ENCODE data around the gene USP17L11. TPM values are rescaled to one million over a fixed set of nuclear protein-coding genes. Genes with fewer than 3 reads are reported as not detected.
"Not testable (repeated sequence)": the region's sequence is repeated elsewhere in the genome, so short reads cannot be mapped to it uniquely, and the experiment has no call there.

USP17L11 gene
- total and polyA plus RNA-seq, 7 donors: not detected

DNA sequence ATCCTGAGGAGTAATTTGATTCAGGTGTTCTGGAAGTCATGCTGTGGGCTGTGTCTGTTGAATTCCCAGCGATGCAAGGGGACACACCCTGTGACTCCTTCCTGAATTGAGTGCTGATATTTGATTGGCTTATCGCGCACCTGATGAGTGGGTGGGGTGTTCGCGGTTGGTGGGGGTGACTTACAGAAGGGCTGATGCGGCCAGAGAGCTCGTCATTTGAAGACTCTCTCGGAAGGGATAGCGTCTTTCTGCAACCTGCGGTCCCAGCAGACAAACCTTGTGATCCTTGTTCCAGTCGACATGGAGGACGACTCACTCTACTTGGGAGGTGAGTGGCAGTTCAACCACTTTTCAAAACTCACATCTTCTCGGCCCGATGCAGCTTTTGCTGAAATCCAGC is 28.4 kb downstream of the USP17L11 start, which contains the start of gene USP17L17:
Gene USP17L17 (plus strand): TSS at position 301 of the 400 bp plus-strand sequence. CDS start 0 bp downstream, at position 301.
- H3K4me1 ChIP-seq; H3K27me3 ChIP-seq (ENCODE audit: insufficient read depth in 3 of 3, low read length in 2 of 3); ATAC-seq; H3K27ac ChIP-seq; H3K4me3 ChIP-seq; intact Hi-C loops (cut with DNase I); DNase-seq; H3K9me3 ChIP-seq; H3K36me3 ChIP-seq (ENCODE audit: insufficient read depth in 1 of 2, low read depth in 1 of 2): not testable (repeated sequence)
- WGBS, 3 donors: 86 to 94% (median 87%) methylated on average over 5 of the region's 14 CpGs

DNA sequence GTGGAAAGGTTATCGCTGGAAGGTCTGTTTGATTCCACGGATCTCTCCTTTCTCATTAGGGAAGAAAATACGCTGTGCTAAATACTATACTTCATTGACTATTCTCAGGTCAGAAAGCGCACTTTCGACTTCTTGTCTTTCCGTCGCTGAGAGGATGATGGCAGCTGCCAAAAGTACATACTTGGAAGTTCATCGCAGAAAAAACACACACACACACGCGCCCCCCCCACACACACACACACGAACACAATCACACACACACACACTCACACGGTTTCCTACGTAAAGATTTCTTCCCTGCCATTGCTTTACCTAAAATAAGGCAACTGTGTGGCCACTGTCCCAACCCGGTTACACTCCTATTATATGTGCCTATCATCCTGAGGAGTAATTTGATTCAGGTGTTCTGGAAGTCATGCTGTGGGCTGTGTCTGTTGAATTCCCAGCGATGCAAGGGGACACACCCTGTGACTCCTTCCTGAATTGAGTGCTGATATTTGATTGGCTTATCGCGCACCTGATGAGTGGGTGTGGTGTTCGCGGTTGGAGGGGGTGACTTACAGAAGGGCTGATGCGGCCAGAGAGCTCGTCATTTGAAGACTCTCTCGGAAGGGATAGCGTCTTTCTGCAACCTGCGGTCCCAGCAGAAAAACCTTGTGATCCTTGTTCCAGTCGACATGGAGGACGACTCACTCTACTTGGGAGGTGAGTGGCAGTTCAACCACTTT is 32.9 kb downstream of the USP17L11 start, which contains the start of gene USP17L18:
Gene USP17L18 (plus strand): TSS at position 678 of the 728 bp plus-strand sequence. CDS start 0 bp downstream, at position 678.
- DNase-seq: peak in 1 of 2 donors; percentile 27
- H3K36me3 ChIP-seq (ENCODE audit: insufficient read depth in 1 of 2, low read depth in 1 of 2); H3K4me3 ChIP-seq; intact Hi-C loops (cut with DNase I); H3K9me3 ChIP-seq; H3K27ac ChIP-seq; H3K4me1 ChIP-seq; H3K27me3 ChIP-seq (ENCODE audit: insufficient read depth in 3 of 3, low read length in 2 of 3); ATAC-seq: not testable (repeated sequence)
- 75 to 92% (median 90%) methylated on average over 14 to 21 of the region's 26 CpGs for WGBS, 3 donors

DNA sequence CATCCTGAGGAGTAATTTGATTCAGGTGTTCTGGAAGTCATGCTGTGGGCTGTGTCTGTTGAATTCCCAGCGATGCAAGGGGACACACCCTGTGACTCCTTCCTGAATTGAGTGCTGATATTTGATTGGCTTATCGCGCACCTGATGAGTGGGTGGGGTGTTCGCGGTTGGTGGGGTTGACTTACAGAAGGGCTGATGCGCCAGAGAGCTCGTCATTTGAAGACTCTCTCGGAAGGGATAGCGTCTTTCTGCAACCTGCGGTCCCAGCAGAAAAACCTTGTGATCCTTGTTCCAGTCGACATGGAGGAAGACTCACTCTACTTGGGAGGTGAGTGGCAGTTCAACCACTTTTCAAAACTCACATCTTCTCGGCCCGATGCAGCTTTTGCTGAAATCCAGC is 37.9 kb downstream of the USP17L11 start, which contains the start of gene USP17L19:
Gene USP17L19 (plus strand): TSS at position 301 of the 400 bp plus-strand sequence. CDS start 0 bp downstream, at position 301.
- ATAC-seq; DNase-seq; H3K27ac ChIP-seq; H3K36me3 ChIP-seq (ENCODE audit: insufficient read depth in 1 of 2, low read depth in 1 of 2); H3K4me3 ChIP-seq; H3K27me3 ChIP-seq (ENCODE audit: insufficient read depth in 3 of 3, low read length in 2 of 3); H3K4me1 ChIP-seq; H3K9me3 ChIP-seq; intact Hi-C loops (cut with DNase I): not testable (repeated sequence)
- no CpG with 5 or more reads among the region's 13 CpGs for WGBS, 3 donors

DNA sequence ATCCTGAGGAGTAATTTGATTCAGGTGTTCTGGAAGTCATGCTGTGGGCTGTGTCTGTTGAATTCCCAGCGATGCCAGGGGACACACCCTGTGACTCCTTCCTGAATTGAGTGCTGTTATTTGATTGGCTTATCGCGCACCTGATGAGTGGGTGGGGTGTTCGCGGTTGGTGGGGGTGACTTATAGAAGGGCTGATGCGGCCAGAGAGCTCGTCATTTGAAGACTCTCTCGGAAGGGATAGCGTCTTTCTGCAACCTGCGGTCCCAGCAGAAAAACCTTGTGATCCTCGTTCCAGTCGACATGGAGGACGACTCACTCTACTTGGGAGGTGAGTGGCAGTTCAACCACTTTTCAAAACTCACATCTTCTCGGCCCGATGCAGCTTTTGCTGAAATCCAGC is 42.6 kb downstream of the USP17L11 start, which contains the start of gene USP17L20:
Gene USP17L20 (plus strand): TSS at position 301 of the 400 bp plus-strand sequence. CDS start 0 bp downstream, at position 301.
- DNase-seq; H3K9me3 ChIP-seq; H3K36me3 ChIP-seq (ENCODE audit: insufficient read depth in 1 of 2, low read depth in 1 of 2); H3K4me3 ChIP-seq; H3K4me1 ChIP-seq; H3K27me3 ChIP-seq (ENCODE audit: insufficient read depth in 3 of 3, low read length in 2 of 3); ATAC-seq; intact Hi-C loops (cut with DNase I); H3K27ac ChIP-seq: not testable (repeated sequence)
- WGBS, 3 donors: no CpG with 5 or more reads among the region's 15 CpGs

DNA sequence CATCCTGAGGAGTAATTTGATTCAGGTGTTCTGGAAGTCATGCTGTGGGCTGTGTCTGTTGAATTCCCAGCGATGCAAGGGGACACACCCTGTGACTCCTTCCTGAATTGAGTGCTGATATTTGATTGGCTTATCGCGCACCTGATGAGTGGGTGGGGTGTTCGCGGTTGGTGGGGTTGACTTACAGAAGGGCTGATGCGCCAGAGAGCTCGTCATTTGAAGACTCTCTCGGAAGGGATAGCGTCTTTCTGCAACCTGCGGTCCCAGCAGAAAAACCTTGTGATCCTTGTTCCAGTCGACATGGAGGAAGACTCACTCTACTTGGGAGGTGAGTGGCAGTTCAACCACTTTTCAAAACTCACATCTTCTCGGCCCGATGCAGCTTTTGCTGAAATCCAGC is 47.4 kb downstream of the USP17L11 start, which contains the start of gene USP17L21:
Gene USP17L21 (plus strand): TSS at position 301 of the 400 bp plus-strand sequence. CDS start 0 bp downstream, at position 301.
- H3K4me1 ChIP-seq; H3K36me3 ChIP-seq (ENCODE audit: insufficient read depth in 1 of 2, low read depth in 1 of 2); ATAC-seq; DNase-seq; H3K27ac ChIP-seq; H3K9me3 ChIP-seq; H3K27me3 ChIP-seq (ENCODE audit: insufficient read depth in 3 of 3, low read length in 2 of 3); intact Hi-C loops (cut with DNase I); H3K4me3 ChIP-seq: not testable (repeated sequence)
- WGBS, 3 donors: no CpG with 5 or more reads among the region's 13 CpGs

Other genes starting within 250 kb of the USP17L11 start
- not detected for gene FAM90A26, start 45.0 kb upstream of the USP17L11 start, total RNA-seq
- gene FAM90A26, start 45.0 kb upstream of the USP17L11 start, polyA plus RNA-seq: not detected
- not detected for gene USP17L10, start 4.7 kb upstream of the USP17L11 start, total RNA-seq
- gene USP17L10, start 4.7 kb upstream of the USP17L11 start, polyA plus RNA-seq: not detected
- not detected for gene USP17L12, start 4.7 kb downstream of the USP17L11 start, total RNA-seq
- not detected for gene USP17L12, start 4.7 kb downstream of the USP17L11 start, polyA plus RNA-seq
- not detected for gene USP17L13, start 9.5 kb downstream of the USP17L11 start, total RNA-seq
- gene USP17L13, start 9.5 kb downstream of the USP17L11 start, polyA plus RNA-seq: not detected
- not detected for gene USP17L15, start 19.0 kb downstream of the USP17L11 start, total RNA-seq
- not detected for gene USP17L15, start 19.0 kb downstream of the USP17L11 start, polyA plus RNA-seq
- gene USP17L17, start 28.5 kb downstream of the USP17L11 start, total RNA-seq: not detected
- not detected for gene USP17L17, start 28.5 kb downstream of the USP17L11 start, polyA plus RNA-seq
- not detected for gene USP17L18, start 33.2 kb downstream of the USP17L11 start, total RNA-seq
- not detected for gene USP17L18, start 33.2 kb downstream of the USP17L11 start, polyA plus RNA-seq
- gene USP17L19, start 38.0 kb downstream of the USP17L11 start, total RNA-seq: not detected
- not detected for gene USP17L19, start 38.0 kb downstream of the USP17L11 start, polyA plus RNA-seq
- gene USP17L20, start 42.7 kb downstream of the USP17L11 start, total RNA-seq: not detected
- not detected for gene USP17L20, start 42.7 kb downstream of the USP17L11 start, polyA plus RNA-seq
- gene USP17L21, start 47.5 kb downstream of the USP17L11 start, total RNA-seq: not detected
- gene USP17L21, start 47.5 kb downstream of the USP17L11 start, polyA plus RNA-seq: not detected
- not detected for gene USP17L22, start 52.2 kb downstream of the USP17L11 start, total RNA-seq
- gene USP17L22, start 52.2 kb downstream of the USP17L11 start, polyA plus RNA-seq: not detected
- not detected for gene USP17L24, start 109.8 kb downstream of the USP17L11 start, total RNA-seq
- gene USP17L24, start 109.8 kb downstream of the USP17L11 start, polyA plus RNA-seq: not detected
- not detected for gene USP17L25, start 114.5 kb downstream of the USP17L11 start, total RNA-seq
- gene USP17L25, start 114.5 kb downstream of the USP17L11 start, polyA plus RNA-seq: not detected
- not detected for gene USP17L26, start 119.3 kb downstream of the USP17L11 start, total RNA-seq
- not detected for gene USP17L26, start 119.3 kb downstream of the USP17L11 start, polyA plus RNA-seq
- gene USP17L5, start 124.0 kb downstream of the USP17L11 start, total RNA-seq: not detected
- not detected for gene USP17L5, start 124.0 kb downstream of the USP17L11 start, polyA plus RNA-seq
- gene USP17L27, start 128.7 kb downstream of the USP17L11 start, total RNA-seq: not detected
- gene USP17L27, start 128.7 kb downstream of the USP17L11 start, polyA plus RNA-seq: not detected
- not detected for gene USP17L28, start 133.5 kb downstream of the USP17L11 start, total RNA-seq
- gene USP17L28, start 133.5 kb downstream of the USP17L11 start, polyA plus RNA-seq: not detected
- not detected for gene USP17L29, start 138.2 kb downstream of the USP17L11 start, total RNA-seq
- not detected for gene USP17L29, start 138.2 kb downstream of the USP17L11 start, polyA plus RNA-seq
- gene USP17L30, start 147.7 kb downstream of the USP17L11 start, total RNA-seq: not detected
- gene USP17L30, start 147.7 kb downstream of the USP17L11 start, polyA plus RNA-seq: not detected
- gene DEFB131A, start 229.0 kb downstream of the USP17L11 start, total RNA-seq: not detected
- not detected for gene DEFB131A, start 229.0 kb downstream of the USP17L11 start, polyA plus RNA-seq

All from psoas muscle (tissue), 8 donors.